Renal cortical epithelial cell (primary cell): ENCODE measurements around the gene ATXN2L. TPM values are rescaled to one million over a fixed set of nuclear protein-coding genes. Genes with fewer than 3 reads are reported as not detected.

ENCODE experiments used
- total RNA-seq: library from RNA; depleted of rRNA; stranded (reverse); fragments of >200 nt; gene quantifications from 2 replicates; pipeline ENCODE4 v1.2.3, GENCODE V29; 2014

Gene ATXN2L
- total RNA-seq, 1 donor from 2014 or later, result 92.6 TPM

Other genes with a start within 250 kb of the ATXN2L start
- 0.45 TPM in 1 of 2 replicates, not detected in the other for gene SULT1A2, start 225.9 kb upstream of the ATXN2L start, total RNA-seq
- gene SULT1A1, start 213.0 kb upstream of the ATXN2L start, total RNA-seq, result 6.8 and 7.1 TPM in 2 replicates
- gene NPIPB8, start 184.9 kb upstream of the ATXN2L start, total RNA-seq, result 0.05 TPM in 1 of 2 replicates, not detected in the other
- 75.2 and 177 TPM in 2 replicates for gene EIF3C, start 111.5 kb upstream of the ATXN2L start, total RNA-seq
- gene NPIPB9, start 71.2 kb upstream of the ATXN2L start, total RNA-seq, result 4.5 TPM in 1 of 2 replicates, not detected in the other
- gene TUFM, start 23.3 kb downstream of the ATXN2L start, total RNA-seq, result 129 and 130 TPM in 2 replicates
- 10.8 and 21.4 TPM in 2 replicates for gene SH2B1, start 40.8 kb downstream of the ATXN2L start, total RNA-seq
- 0.10 TPM in 1 of 2 replicates, not detected in the other for gene ATP2A1, start 55.5 kb downstream of the ATXN2L start, total RNA-seq
- 33.5 and 52.1 TPM in 2 replicates for gene RABEP2, start 102.2 kb downstream of the ATXN2L start, total RNA-seq
- gene CD19, start 109.0 kb downstream of the ATXN2L start, total RNA-seq, result not detected in 2 replicates
- gene NFATC2IP, start 127.9 kb downstream of the ATXN2L start, total RNA-seq, result 18.1 and 23.8 TPM in 2 replicates
- gene SPNS1, start 151.8 kb downstream of the ATXN2L start, total RNA-seq, result 21.0 and 36.0 TPM in 2 replicates
- 0.30 TPM in 1 of 2 replicates, not detected in the other for gene LAT, start 162.1 kb downstream of the ATXN2L start, total RNA-seq